HCT116 (cell line): ENCODE measurements around the gene AGPAT3. TPM values are rescaled to one million over a fixed set of nuclear protein-coding genes. Genes with fewer than 3 reads are reported as not detected.
A peak's percentile ranks its signal among the peaks of the same experiment; 100 is the strongest.

Source experiments
- ATAC-seq: fragments of 200-7000 bp; cut with Tn5 transposase; 2 replicates; pipeline ENCODE4 v1.9.1; 2020; ENCODE audit warnings: mild to moderate bottlenecking, moderate library complexity
- BruUV-seq: library from RNA; stranded (reverse); fragments of 400-500 nt; replicated peaks from 2 replicates; lab custom pipeline; 2021; lab: Mats Ljungman, UMichigan
- CTCF ChIA-PET: fragments of 300-600 bp; sonication (Branson Sonifier 250); formaldehyde crosslinking; loops from one replicate; lab custom pipeline; 2021; ENCODE audit warnings: antibody characterized with exemption; lab: Charles Lee
- POLR2A ChIA-PET: fragments of 300-600, 350-600 bp; sonication (Branson Sonifier 250); formaldehyde crosslinking; loops from one replicate; lab custom pipeline; 2021; ENCODE audit warnings: antibody characterized with exemption; lab: Charles Lee
- RAD21 ChIA-PET, 2 experiments: fragments of 300-600 bp; sonication (Branson Sonifier 250); formaldehyde crosslinking; loops; one replicate each; lab custom pipeline; 2023; ENCODE audit warnings: low total read pairs in 2 of 2; ENCODE audit not compliant: uncharacterized antibody in 2 of 2, unreplicated experiment in 2 of 2, low non-redundant PET in 1 of 2; lab: Charles Lee
- DNase-seq: peaks from one replicate; pipeline ENCODE4 v3.0.0-alpha.2; 2010; ENCODE audit warnings: low read depth, low spot score
- H2AFZ ChIP-seq: fragments of 200-600 bp; shearing (Covaris generic), sonication (generic); 2 replicates; pipeline ENCODE4 v1.6.1; 2017; ENCODE audit warnings: low read depth, mixed run types, mixed read lengths, antibody characterized with exemption, low read length; ENCODE audit not compliant: poor library complexity, severe bottlenecking
- H3K27ac ChIP-seq: 2 replicates; pipeline ENCODE4 v1.5.1; 2012; ENCODE audit warnings: low read depth, low read length
- H3K27me3 ChIP-seq: fragments of 200-600 bp; sonication (generic); 2 replicates; pipeline ENCODE4 v1.6.1; 2016; ENCODE audit warnings: mixed run types, low read length, mixed read lengths; ENCODE audit not compliant: insufficient read depth
- H3K36me3 ChIP-seq, 2 experiments: fragments of 200-500 bp in 1 of 2; fragments of 200-600 bp in 1 of 2; sonication (Bioruptor generic) in 1 of 2; sonication (generic) in 1 of 2; 2 replicates each; pipeline versions ENCODE4 v1.5.1 to v1.6.1; 2014 to 2016; ENCODE audit warnings: low read length in 2 of 2, inconsistent platforms in 1 of 2, mixed read lengths in 1 of 2, mixed run types in 1 of 2; ENCODE audit not compliant: insufficient read depth in 2 of 2, control insufficient read depth in 1 of 2
- H3K4me1 ChIP-seq, 2 experiments: fragments of 200-600 bp in 1 of 2; sonication (generic) in 1 of 2; 2 replicates each; pipeline versions ENCODE4 v1.5.1 to v1.6.1; 2012 to 2017; ENCODE audit warnings: low read length in 2 of 2, inconsistent platforms in 1 of 2, mild to moderate bottlenecking in 1 of 2, mixed read lengths in 1 of 2, mixed run types in 1 of 2, moderate library complexity in 1 of 2; ENCODE audit not compliant: insufficient read depth in 2 of 2, control insufficient read depth in 1 of 2
- H3K4me2 ChIP-seq: fragments of 200-600 bp; sonication (generic); 2 replicates; pipeline ENCODE4 v1.6.1; 2017; ENCODE audit warnings: mixed run types, low read length, mixed read lengths
- H3K4me3 ChIP-seq, 2 experiments: fragments of 200-600 bp in 1 of 2; sonication (generic) in 1 of 2; replicated peaks in 1 of 2; 2 replicates each; pipeline ENCODE4 v1.5.1; 2011 to 2016; ENCODE audit warnings: low read length in 2 of 2, control low read depth in 1 of 2, low read depth in 1 of 2, mild to moderate bottlenecking in 1 of 2, mixed read lengths in 1 of 2, mixed run types in 1 of 2
- H3K79me2 ChIP-seq: fragments of 200-600 bp; sonication (generic); 2 replicates; pipeline ENCODE4 v1.6.1; 2017; ENCODE audit warnings: mild to moderate bottlenecking, mixed run types, low read length, moderate library complexity, mixed read lengths; ENCODE audit not compliant: insufficient read depth
- H3K9ac ChIP-seq: fragments of 200-600 bp; sonication (generic); 2 replicates; pipeline ENCODE4 v1.6.1; 2016; ENCODE audit warnings: low read length, mixed read lengths
- H3K9me2 ChIP-seq: fragments of 200-600 bp; sonication (generic), shearing (Covaris generic); 2 replicates; pipeline ENCODE4 v1.6.1; 2017; ENCODE audit warnings: mixed run types, mild to moderate bottlenecking, moderate library complexity; ENCODE audit not compliant: insufficient read depth
- H3K9me3 ChIP-seq, 2 experiments: fragments of 200-500 bp in 1 of 2; fragments of 200-600 bp in 1 of 2; sonication (Bioruptor generic) in 1 of 2; sonication (generic) in 1 of 2; 2 replicates each; pipeline ENCODE4 v1.6.1; 2014 to 2017; ENCODE audit warnings: low read length in 2 of 2, mixed read lengths in 2 of 2, inconsistent platforms in 1 of 2, low read depth in 1 of 2, mild to moderate bottlenecking in 1 of 2, mixed run types in 1 of 2, moderate library complexity in 1 of 2; ENCODE audit not compliant: control insufficient read depth in 1 of 2, insufficient read depth in 1 of 2
- H4K20me1 ChIP-seq: fragments of 200-600 bp; sonication (generic), shearing (Covaris generic); 2 replicates; pipeline ENCODE4 v1.6.1; 2017; ENCODE audit warnings: mixed run types, mild to moderate bottlenecking, moderate library complexity; ENCODE audit not compliant: insufficient read depth
- ATF3 ChIP-seq: IDR thresholded peaks from 2 replicates; pipeline ENCODE4 v1.6.1; 2012
- CEBPB ChIP-seq: IDR thresholded peaks from 2 replicates; pipeline ENCODE4 v1.6.1; 2012; ENCODE audit warnings: low read depth
- EGR1 ChIP-seq: IDR thresholded peaks from 2 replicates; pipeline ENCODE4 v1.6.1; 2012; ENCODE audit warnings: low read depth
- ELF1 ChIP-seq: IDR thresholded peaks from 2 replicates; pipeline ENCODE4 v1.6.1; 2012; ENCODE audit warnings: low read depth, borderline replicate concordance
- FOSL1 ChIP-seq: IDR thresholded peaks from 2 replicates; pipeline ENCODE4 v1.6.1; 2012; ENCODE audit warnings: low read depth
- MAX ChIP-seq: IDR thresholded peaks from 2 replicates; pipeline ENCODE4 v1.6.1; 2012
- POLR2AphosphoS5 ChIP-seq: IDR thresholded peaks from 2 replicates; pipeline ENCODE4 v1.6.1; 2011; ENCODE audit warnings: mild to moderate bottlenecking, low read depth, low read length, moderate library complexity
- REST ChIP-seq: IDR thresholded peaks from 2 replicates; pipeline ENCODE4 v1.6.1; 2012; ENCODE audit warnings: low read depth
- SRF ChIP-seq: IDR thresholded peaks from 2 replicates; pipeline ENCODE4 v1.6.1; 2012; ENCODE audit warnings: low read depth
- YY1 ChIP-seq: IDR thresholded peaks from 2 replicates; pipeline ENCODE4 v1.6.1; 2011; ENCODE audit warnings: low read length, low read depth, moderate library complexity, mild to moderate bottlenecking; ENCODE audit not compliant: insufficient replicate concordance; ENCODE audit errors: extremely low read depth
- ZBTB33 ChIP-seq: IDR thresholded peaks from 2 replicates; pipeline ENCODE4 v1.6.1; 2011; ENCODE audit warnings: mild to moderate bottlenecking, low read length, moderate library complexity; ENCODE audit not compliant: insufficient replicate concordance; ENCODE audit errors: extremely low read depth
- ZFX ChIP-seq: fragments of 450-650 bp; IDR thresholded peaks from 2 replicates; pipeline ENCODE4 v1.6.1; 2017
- ZNF274 ChIP-seq: fragments of 200-500 bp; sonication (Bioruptor generic); IDR thresholded peaks from 2 replicates; pipeline ENCODE4 v1.6.1; 2014; ENCODE audit warnings: mild to moderate bottlenecking, low read depth, low read length, inconsistent platforms
- intact Hi-C: fragments of 100-400 bp; cut with micrococcal nuclease; formaldehyde crosslinking; loops from 2 replicates; pipeline ENCODE4 v1.10.0; 2022
- total RNA-seq: library from RNA; stranded (reverse); gene quantifications from one replicate; pipeline ENCODE4 v1.2.1, GENCODE V29; 2021; ENCODE audit not compliant: unreplicated experiment

Gene AGPAT3
- total RNA-seq, 1 experiment from 2014 or later, result 54.1 TPM

- no peaks in the 10 kb centered on the region for H3K9me3 ChIP-seq
- no peak overlapping the region for H3K4me3 ChIP-seq
- H3K79me2 ChIP-seq, result no peaks in the 10 kb centered on the region
- CTCF ChIA-PET, result no interaction called here
- POLR2A ChIA-PET, result interaction anchor here (0.7 kb wide), 1 partner anchor 411 kb away, joined by 4 read pairs; no protein-coding TSS in a partner anchor
- ATAC-seq, result no peak
- TSS peak; percentile 24 for BruUV-seq
- no peaks in the 10 kb centered on the region for H3K4me1 ChIP-seq
- H3K4me2 ChIP-seq, result no peak overlapping the region
- RAD21 ChIA-PET, result no interaction called here
- H3K27ac ChIP-seq, result no peak overlapping the region
- H3K9ac ChIP-seq, result no peak overlapping the region
- intact Hi-C loops, result no loop called here
- H3K36me3 ChIP-seq, result no peaks in the 10 kb centered on the region; a peak in 1 of 4 replicates
- no peak overlapping the region for H2AFZ ChIP-seq
- no peaks in the 10 kb centered on the region for H4K20me1 ChIP-seq
- no peaks in the 10 kb centered on the region for H3K9me2 ChIP-seq
- TF ChIP-seq ZFX (no peak), MAX (no peak), YY1 (no peak), EGR1 (no peak)
- TF ChIP-seq, all 23 proteins: peak for 0
- H3K27me3 ChIP-seq, result no peaks in the 10 kb centered on the region
- no peak for DNase-seq
Measured at GRCh38 chr21:43983860-43984420, 118.9 kb downstream of the AGPAT3 start.

- DNase-seq (no peak), ATAC-seq (no peak)
- Histone ChIP-seq H3K9ac (no peak overlapping the region), H3K36me3 (no peaks in the 10 kb centered on the region; a peak in 1 of 4 replicates), H3K4me2 (no peak overlapping the region), H2AFZ (no peak overlapping the region), H3K4me1 (no peaks in the 10 kb centered on the region), H3K9me2 (no peaks in the 10 kb centered on the region), H3K27ac (no peak overlapping the region), H3K9me3 (no peaks in the 10 kb centered on the region), H3K79me2 (no peaks in the 10 kb centered on the region), H3K27me3 (no peaks in the 10 kb centered on the region), H3K4me3 (no peak overlapping the region), H4K20me1 (no peaks in the 10 kb centered on the region)
- RAD21 ChIA-PET, result no interaction called here
- POLR2A ChIA-PET, result no interaction called here
- CTCF ChIA-PET, result interaction anchor here (0.7 kb wide), 1 partner anchor 54 kb away, joined by 3 read pairs; no protein-coding TSS in a partner anchor
- intact Hi-C loops, result no loop called here
- BruUV-seq, result no TSS peak
- no peak for TF ChIP-seq REST
- no peak for TF ChIP-seq CEBPB
- TF ChIP-seq ZFX, result no peak
- no peak for TF ChIP-seq ZBTB33
- no peak for TF ChIP-seq FOSL1
- no peak for TF ChIP-seq ZNF274
- no peak for TF ChIP-seq POLR2AphosphoS5
- no peak for TF ChIP-seq ATF3
- TF ChIP-seq SRF, result no peak
- no peak for TF ChIP-seq ELF1
Measured at GRCh38 chr21:43984905-43985689, 120.1 kb downstream of the AGPAT3 start.
